Esophagus (tissue), 2 donors: ENCODE data around the gene SHC1. TPM values are rescaled to one million over a fixed set of nuclear protein-coding genes. Genes with fewer than 3 reads are reported as not detected.
"Not testable (repeated sequence)": the region's sequence is repeated elsewhere in the genome, so short reads cannot be mapped to it uniquely, and the experiment has no call there.

ENCODE experiments used
- H3K27ac ChIP-seq, 2 donors: one replicate each; pipeline ENCODE4 v1.5.1; 2013; ENCODE audit warnings: low read depth in 2 of 2, mild to moderate bottlenecking in 2 of 2, inconsistent platforms in 1 of 2, low read length in 1 of 2, moderate library complexity in 1 of 2
- H3K27me3 ChIP-seq, 2 donors: one replicate each; pipeline ENCODE4 v1.6.1; 2013; ENCODE audit warnings: low read length in 2 of 2, control low read depth in 1 of 2, mild to moderate bottlenecking in 1 of 2; ENCODE audit not compliant: insufficient read depth in 2 of 2, control insufficient read depth in 1 of 2
- H3K36me3 ChIP-seq, 2 donors: one replicate each; pipeline ENCODE4 v1.6.1; 2013; ENCODE audit warnings: low read length in 1 of 2; ENCODE audit not compliant: control insufficient read depth in 2 of 2, insufficient read depth in 2 of 2
- H3K4me1 ChIP-seq, 2 donors: one replicate each; pipeline ENCODE4 v1.6.1; 2013; ENCODE audit warnings: low read length in 1 of 2; ENCODE audit not compliant: control insufficient read depth in 2 of 2, insufficient read depth in 2 of 2
- H3K4me3 ChIP-seq, 2 donors: one replicate each; pipeline ENCODE4 v1.5.1; 2013; ENCODE audit warnings: low read length in 2 of 2, mild to moderate bottlenecking in 2 of 2, low read depth in 1 of 2, moderate library complexity in 1 of 2
- H3K9me3 ChIP-seq, 2 donors: one replicate each; pipeline ENCODE4 v1.6.1; 2013; ENCODE audit warnings: mild to moderate bottlenecking in 2 of 2, low read depth in 1 of 2, low read length in 1 of 2, moderate library complexity in 1 of 2; ENCODE audit not compliant: control insufficient read depth in 2 of 2, insufficient read depth in 1 of 2
- WGBS, 2 donors: extraction: QIAGEN DNeasy Blood & Tissue Kit; methylation state at CpG; one replicate each; pipeline ENCODE4 v1.1.7; 2013; 5-methylcytosine and 5-hydroxymethylcytosine counted together
- polyA plus RNA-seq, 2 donors: library from polyadenylated mRNA; stranded (reverse); fragments of 200-250 nt; gene quantifications; one replicate each; pipeline ENCODE4 v1.2.3, GENCODE V29; 2013
- donor health status: healthy with polysubstance abuse.
- donor health status: Bipolar disorder and iron deficiency.

The SHC1 gene
- polyA plus RNA-seq, 2 donors: 28.8 to 38.8 TPM

GRCh38 chr1:154996966-154997701 is 26.6 kb upstream of the SHC1 start:
- no peaks in the 10 kb centered on the region for H3K27me3 ChIP-seq
- H3K4me1 ChIP-seq: peaks cover 0 to 8% of the 10 kb centered on the region in 2 donors
- H3K36me3 ChIP-seq: no peaks in the 10 kb centered on the region
- H3K4me3 ChIP-seq: no peak overlapping the region
- H3K9me3 ChIP-seq: no peaks in the 10 kb centered on the region
- no peak overlapping the region for H3K27ac ChIP-seq
- 80 to 87% methylated on average over 15 of the region's 15 CpGs for WGBS, 2 donors

- not testable (repeated sequence) for H3K4me3 ChIP-seq, H3K36me3 ChIP-seq, H3K27me3 ChIP-seq, H3K4me1 ChIP-seq, H3K9me3 ChIP-seq, H3K27ac ChIP-seq
- WGBS, 2 donors: 59 to 62% methylated on average over 13 of the region's 13 CpGs
Measured at GRCh38 chr1:154995301-154995983, 24.9 kb upstream of the SHC1 start.

GRCh38 chr1:154994591-154994990 is 24.0 kb upstream of the SHC1 start:
- Histone ChIP-seq H3K36me3 (peaks cover 0 to 9% of the 10 kb centered on the region in 2 donors), H3K27ac (peak overlapping the region in 1 of 2 donors; percentile 27), H3K27me3 (no peaks in the 10 kb centered on the region), H3K4me1 (peaks cover 0 to 8% of the 10 kb centered on the region in 2 donors), H3K9me3 (no peaks in the 10 kb centered on the region), H3K4me3 (no peak overlapping the region)
- 56 to 73% methylated on average over 3 of the region's 3 CpGs for WGBS, 2 donors

GRCh38 chr1:154994269-154994587 is 23.7 kb upstream of the SHC1 start:
- Histone ChIP-seq H3K4me3 (no peak overlapping the region), H3K36me3 (peaks cover under 1 to 12% of the 10 kb centered on the region in 2 donors), H3K27ac (peak overlapping the region in 1 of 2 donors; percentile 27), H3K27me3 (no peaks in the 10 kb centered on the region), H3K9me3 (no peaks in the 10 kb centered on the region), H3K4me1 (peaks cover 0 to 4% of the 10 kb centered on the region in 2 donors)
- WGBS, 2 donors: 53 to 61% methylated on average over 1 of the region's 1 CpG

GRCh38 chr1:154993572-154994268 is 23.2 kb upstream of the SHC1 start, which contains the start of gene LENEP:
LENEP (plus strand) TSS chr1:154993586; CDS start chr1:154993608, 22 bp downstream.
- peak within 1 kb of the TSS in 1 of 2 donors; percentile 27 for H3K27ac ChIP-seq

GRCh38 chr1:154992721-154993571 is 22.4 kb upstream of the SHC1 start:
- Histone ChIP-seq H3K4me1 (peaks cover 2% of the 10 kb centered on the region in 2 donors), H3K27ac (no peak overlapping the region), H3K9me3 (no peaks in the 10 kb centered on the region), H3K27me3 (no peaks in the 10 kb centered on the region), H3K4me3 (no peak overlapping the region), H3K36me3 (peaks cover 8 to 23% of the 10 kb centered on the region in 2 donors)
- WGBS, 2 donors: 82 to 84% methylated on average over 14 of the region's 14 CpGs

More at GRCh38 chr1:154993572-154994268, 23.2 kb upstream of the SHC1 start, which contains the start of gene LENEP:
- Histone ChIP-seq H3K4me3 (no peak within 1 kb of the TSS), H3K36me3 (peaks cover 6 to 15% of the 10 kb centered on the region in 2 donors), H3K4me1 (peaks cover 0 to 2% of the 10 kb centered on the region in 2 donors), H3K27me3 (no peaks in the 10 kb centered on the region), H3K9me3 (no peaks in the 10 kb centered on the region)
- 76 to 79% methylated on average over 8 of the region's 8 CpGs for WGBS, 2 donors

- WGBS, 2 donors: 91 to 92% methylated on average over 8 of the region's 8 CpGs
- H3K27ac ChIP-seq: no peak overlapping the region
- peaks cover 2% of the 10 kb centered on the region in 2 donors for H3K4me1 ChIP-seq
- H3K27me3 ChIP-seq: no peaks in the 10 kb centered on the region
- H3K4me3 ChIP-seq: no peak overlapping the region
- H3K36me3 ChIP-seq: peaks cover 8 to 28% of the 10 kb centered on the region in 2 donors
- H3K9me3 ChIP-seq: no peaks in the 10 kb centered on the region
Measured at GRCh38 chr1:154990276-154990675, 19.7 kb upstream of the SHC1 start.

GRCh38 chr1:154989195-154989860 is 18.8 kb upstream of the SHC1 start:
- Histone ChIP-seq H3K9me3 (no peaks in the 10 kb centered on the region), H3K27ac (no peak overlapping the region), H3K4me3 (no peak overlapping the region), H3K4me1 (peaks cover 2% of the 10 kb centered on the region in 2 donors), H3K36me3 (peaks cover 8 to 28% of the 10 kb centered on the region in 2 donors), H3K27me3 (no peaks in the 10 kb centered on the region)
- 84 to 90% methylated on average over 3 of the region's 3 CpGs for WGBS, 2 donors
